ENCODE results near the gene KIF3A. TPM values are rescaled to one million over a fixed set of nuclear protein-coding genes. Genes with fewer than 3 reads are reported as not detected.
A peak's percentile ranks its signal among the peaks of the same experiment; 100 is the strongest.

Gene KIF3A
- total and polyA plus RNA-seq, 11 donors, result 5.8 to 19.3 (median 10.1) TPM

DNA sequence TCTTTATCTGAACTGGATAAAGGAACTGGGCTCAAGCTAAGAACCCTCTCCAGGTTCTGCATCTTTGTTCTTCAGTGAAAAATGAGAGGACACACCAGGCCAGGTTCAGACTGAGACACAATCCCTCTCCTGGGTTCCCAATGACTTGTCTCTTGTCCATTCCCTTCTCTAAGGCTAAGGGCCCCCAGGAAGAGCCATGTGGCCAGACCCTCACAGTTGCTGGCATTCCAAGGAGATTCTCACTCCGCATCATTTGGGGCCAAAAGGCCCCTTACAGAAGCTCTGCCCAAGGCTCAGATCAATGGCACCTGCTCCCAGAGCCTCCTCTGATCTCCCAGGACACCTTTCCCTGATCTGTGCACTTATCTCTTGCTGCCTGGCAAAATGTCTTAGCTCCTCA, 58.6 kb downstream of the KIF3A start:
- intact Hi-C loops (cut with DNase I), result no loop called here
- Histone ChIP-seq H3K36me3 (no peaks in the 10 kb centered on the region), H3K9me3 (no peaks in the 10 kb centered on the region), H3K4me1 (peaks cover 0 to 13% (median 0%) of the 10 kb centered on the region in 12 donors), H3K27ac (no peak overlapping the region), H3K4me3 (no peak overlapping the region), H3K27me3 (no peaks in the 10 kb centered on the region)
- WGBS, 4 donors, result 88 to 100% (median 93%) methylated on average over 1 of the region's 1 CpG
- ATAC-seq, result no peak
- no peak for DNase-seq
- no peak for TF ChIP-seq POLR2A (IDR thresholded peaks at IDR 0.05)
- TF ChIP-seq, protein P1, sequence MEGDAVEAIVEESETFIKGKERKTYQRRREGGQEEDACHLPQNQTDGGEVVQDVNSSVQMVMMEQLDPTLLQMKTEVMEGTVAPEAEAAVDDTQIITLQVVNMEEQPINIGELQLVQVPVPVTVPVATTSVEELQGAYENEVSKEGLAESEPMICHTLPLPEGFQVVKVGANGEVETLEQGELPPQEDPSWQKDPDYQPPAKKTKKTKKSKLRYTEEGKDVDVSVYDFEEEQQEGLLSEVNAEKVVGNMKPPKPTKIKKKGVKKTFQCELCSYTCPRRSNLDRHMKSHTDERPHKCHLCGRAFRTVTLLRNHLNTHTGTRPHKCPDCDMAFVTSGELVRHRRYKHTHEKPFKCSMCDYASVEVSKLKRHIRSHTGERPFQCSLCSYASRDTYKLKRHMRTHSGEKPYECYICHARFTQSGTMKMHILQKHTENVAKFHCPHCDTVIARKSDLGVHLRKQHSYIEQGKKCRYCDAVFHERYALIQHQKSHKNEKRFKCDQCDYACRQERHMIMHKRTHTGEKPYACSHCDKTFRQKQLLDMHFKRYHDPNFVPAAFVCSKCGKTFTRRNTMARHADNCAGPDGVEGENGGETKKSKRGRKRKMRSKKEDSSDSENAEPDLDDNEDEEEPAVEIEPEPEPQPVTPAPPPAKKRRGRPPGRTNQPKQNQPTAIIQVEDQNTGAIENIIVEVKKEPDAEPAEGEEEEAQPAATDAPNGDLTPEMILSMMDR (IDR thresholded peaks at IDR 0.05), result no peak

DNA sequence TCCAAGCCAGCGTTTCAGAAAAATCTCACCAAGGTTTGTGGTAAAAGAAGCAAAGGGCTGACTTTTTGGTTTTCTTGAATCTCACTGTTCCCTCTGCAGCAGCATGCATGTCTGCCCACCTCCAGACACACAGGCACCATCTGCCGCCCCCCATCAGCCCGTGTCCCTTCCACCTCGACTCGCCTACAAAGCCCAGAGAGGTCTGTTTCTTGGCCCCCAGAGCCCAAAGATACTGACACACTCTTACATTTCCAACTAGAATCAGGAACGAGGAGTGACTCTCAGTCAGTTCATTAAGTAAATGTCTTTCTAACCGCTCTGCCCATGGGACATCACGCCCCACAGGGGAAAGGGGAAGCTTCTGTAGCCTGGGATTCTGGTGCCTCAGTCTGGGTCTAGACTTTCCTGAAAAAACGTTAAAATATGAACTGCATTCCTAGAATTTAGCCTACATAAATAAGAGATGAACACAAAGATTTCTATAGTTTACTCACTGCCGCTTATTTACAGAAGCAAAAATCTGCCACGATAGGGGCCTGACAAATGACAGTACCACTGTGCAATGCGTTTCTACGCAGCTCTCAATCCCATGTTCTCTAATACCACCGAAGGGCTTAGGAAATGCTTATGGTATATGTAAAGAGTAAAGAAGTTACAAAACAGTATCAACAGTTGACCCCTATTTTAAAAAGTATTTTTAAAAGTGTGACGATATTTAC, 59.5 kb downstream of the KIF3A start:
- H3K27me3 ChIP-seq, result no peaks in the 10 kb centered on the region
- H3K4me1 ChIP-seq, result peaks cover 0 to 13% (median 0%) of the 10 kb centered on the region in 12 donors
- DNase-seq (no peak), ATAC-seq (no peak)
- TF ChIP-seq, protein P1 (IDR thresholded peaks at IDR 0.05), result no peak
- no peak for TF ChIP-seq POLR2A (IDR thresholded peaks at IDR 0.05)
- intact Hi-C loops (cut with DNase I), result no loop called here
- 82 to 90% (median 88%) methylated on average over 15 of the region's 15 CpGs for WGBS, 4 donors
- H3K4me3 ChIP-seq, result no peak overlapping the region
- no peaks in the 10 kb centered on the region for H3K9me3 ChIP-seq
- no peak overlapping the region for H3K27ac ChIP-seq
- no peaks in the 10 kb centered on the region for H3K36me3 ChIP-seq

DNA sequence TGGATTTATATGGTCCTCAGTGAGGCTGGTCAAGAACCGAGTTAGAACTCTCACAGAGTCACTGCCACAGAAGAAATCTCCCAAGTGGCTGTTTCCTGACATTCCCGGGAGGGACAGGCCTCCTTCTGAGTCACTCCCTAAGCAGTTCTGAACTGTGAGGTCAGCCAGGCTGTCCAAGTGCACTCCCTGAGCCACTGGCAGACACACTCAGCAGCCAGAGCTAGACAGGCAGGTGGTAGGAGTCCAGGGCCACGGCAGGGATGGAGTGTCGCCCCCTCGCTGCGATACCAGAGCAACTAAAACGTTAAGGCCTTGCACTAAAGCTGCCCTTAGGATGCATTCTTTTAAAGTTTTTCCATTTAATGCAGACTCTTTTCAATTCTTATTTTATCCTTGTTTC, 60.2 kb downstream of the KIF3A start:
- ATAC-seq, result peak in 3 of 4 donors; percentile 48 to 84 (median 79)
- H3K27ac ChIP-seq, result no peak overlapping the region

More for the DNA sequence above, 60.2 kb downstream of the KIF3A start:
- Histone ChIP-seq H3K36me3 (no peaks in the 10 kb centered on the region), H3K9me3 (no peaks in the 10 kb centered on the region), H3K27me3 (no peaks in the 10 kb centered on the region), H3K4me1 (peaks cover 0 to 13% (median 0%) of the 10 kb centered on the region in 12 donors), H3K4me3 (no peak overlapping the region)
- intact Hi-C loops (cut with DNase I), result no loop called here
- WGBS, 4 donors, result 53 to 60% (median 56%) methylated on average over 7 of the region's 7 CpGs
- DNase-seq, result peak in 1 of 5 donors; percentile 45
- TF ChIP-seq, protein P1 (IDR thresholded peaks at IDR 0.05), result peak in 3 of 12 donors; percentile 10 to 24 (median 19)
- no peak for TF ChIP-seq POLR2A (IDR thresholded peaks at IDR 0.05)

Measured in heart left ventricle (tissue), 16 donors.